T-cell (primary cell): ENCODE measurements around the gene LGALS9B. TPM values are rescaled to one million over a fixed set of nuclear protein-coding genes. Genes with fewer than 3 reads are reported as not detected.
A peak's percentile ranks its signal among the peaks of the same experiment; 100 is the strongest.
"Not testable (repeated sequence)": the region's sequence is repeated elsewhere in the genome, so short reads cannot be mapped to it uniquely, and the experiment has no call there.

Source experiments
- ATAC-seq, 4 experiments: fragments of 200-7000 bp in 3 of 4; fragments of 150-1000 bp in 1 of 4; cut with Tn5 transposase; replicated peaks in 1 of 4; 1 replicate in 3 of 4; 2 replicates in 1 of 4; pipeline ENCODE4 v1.10.0; 2021; ENCODE audit warnings: moderate library complexity in 3 of 4, mild to moderate bottlenecking in 2 of 4, moderate number of reproducible peaks in 1 of 4
- CTCF ChIA-PET, 2 donors: fragments of 300-600 bp; sonication (Branson Sonifier 250); formaldehyde crosslinking; loops; one replicate each; lab custom pipeline; 2022; ENCODE audit warnings: antibody characterized with exemption in 2 of 2; lab: Charles Lee
- POLR2A ChIA-PET, 2 donors: fragments of 300-600 bp; sonication (Branson Sonifier 250); formaldehyde crosslinking; loops; one replicate each; lab custom pipeline; 2022; ENCODE audit warnings: antibody characterized with exemption in 2 of 2; lab: Charles Lee
- DNase-seq, 35 experiments: peaks; one replicate each; pipeline versions ENCODE4 v3.0.0 to v3.0.0-alpha.2; 2013 to 2023
- H3K27ac ChIP-seq: one replicate; pipeline ENCODE4 v1.5.1; 2013; ENCODE audit warnings: low read length
- H3K27me3 ChIP-seq, 2 experiments: replicated peaks in 1 of 2; 1 replicate in 1 of 2; 2 replicates in 1 of 2; pipeline versions ENCODE4 v1.6.1 to v1.7.0; 2013; ENCODE audit warnings: low read length in 1 of 2, mixed read lengths in 1 of 2; ENCODE audit not compliant: control insufficient read depth in 2 of 2, insufficient read depth in 2 of 2; ENCODE audit errors: extremely low read depth in 1 of 2
- H3K36me3 ChIP-seq, 2 donors: 1 replicate in 1 of 2; 2 replicates in 1 of 2; pipeline versions ENCODE4 v1.6.1 to v1.7.0; 2013; ENCODE audit warnings: low read length in 1 of 2; ENCODE audit not compliant: control insufficient read depth in 2 of 2, insufficient read depth in 1 of 2; ENCODE audit errors: extremely low read depth in 1 of 2
- H3K4me1 ChIP-seq, 2 experiments: 1 replicate in 1 of 2; 2 replicates in 1 of 2; pipeline versions ENCODE4 v1.6.1 to v1.7.0; 2013; ENCODE audit warnings: low read length in 2 of 2, mixed read lengths in 1 of 2; ENCODE audit not compliant: insufficient read depth in 2 of 2, control insufficient read depth in 1 of 2; ENCODE audit errors: extremely low read depth in 1 of 2
- H3K4me3 ChIP-seq, 2 donors: 1 replicate in 1 of 2; 2 replicates in 1 of 2; pipeline versions ENCODE4 v1.5.1 to v1.7.0; 2013; ENCODE audit warnings: mild to moderate bottlenecking in 2 of 2, low read length in 1 of 2, moderate library complexity in 1 of 2; ENCODE audit not compliant: control insufficient read depth in 1 of 2; ENCODE audit errors: extremely low read depth in 1 of 2
- H3K9me3 ChIP-seq: 2 replicates; pipeline ENCODE4 v1.7.0; 2013
- H3K27ac Mint-ChIP-seq, 2 donors: one replicate each; pipeline ENCODE4 v1.8.0; 2020 to 2021; ENCODE audit warnings: mild to moderate bottlenecking in 2 of 2, mixed read lengths in 2 of 2
- H3K27me3 Mint-ChIP-seq, 2 donors: one replicate each; pipeline ENCODE4 v1.8.0; 2021 to 2022; ENCODE audit warnings: mixed read lengths in 2 of 2
- H3K36me3 Mint-ChIP-seq: one replicate; pipeline ENCODE4 v1.8.0; 2021; ENCODE audit warnings: mixed read lengths
- H3K4me1 Mint-ChIP-seq, 3 donors: one replicate each; pipeline ENCODE4 v1.8.0; 2020 to 2022; ENCODE audit warnings: mixed read lengths in 3 of 3, mild to moderate bottlenecking in 1 of 3
- H3K4me3 Mint-ChIP-seq, 3 donors: one replicate each; pipeline ENCODE4 v1.8.0; 2020 to 2022; ENCODE audit warnings: mild to moderate bottlenecking in 3 of 3, mixed read lengths in 3 of 3, moderate library complexity in 3 of 3
- H3K9me3 Mint-ChIP-seq, 3 donors: one replicate each; pipeline ENCODE4 v1.8.0; 2020 to 2022; ENCODE audit warnings: mixed read lengths in 3 of 3
- WGBS: methylation state at CpG from one replicate; pipeline ENCODE4 v1.1.5; 2013; ENCODE audit warnings: missing lambda C conversion rate; ENCODE audit not compliant: insufficient coverage; 5-methylcytosine and 5-hydroxymethylcytosine counted together
- total RNA-seq, 35 experiments: library from RNA in 6 of 35; stranded (reverse) in 6 of 35; fragments of 120-200 nt in 1 of 35; gene quantifications; one replicate each; pipeline versions ENCODE4 v1.2.1 to v1.2.4 and lab custom pipeline; 2013 to 2026

Gene LGALS9B
- total RNA-seq, 5 donors from 2014 or later (not counting 1 experiment from before 2014, with no cell fraction given): 0.30 to 0.60 (median 0.35) TPM; not detected in 2

DNA sequence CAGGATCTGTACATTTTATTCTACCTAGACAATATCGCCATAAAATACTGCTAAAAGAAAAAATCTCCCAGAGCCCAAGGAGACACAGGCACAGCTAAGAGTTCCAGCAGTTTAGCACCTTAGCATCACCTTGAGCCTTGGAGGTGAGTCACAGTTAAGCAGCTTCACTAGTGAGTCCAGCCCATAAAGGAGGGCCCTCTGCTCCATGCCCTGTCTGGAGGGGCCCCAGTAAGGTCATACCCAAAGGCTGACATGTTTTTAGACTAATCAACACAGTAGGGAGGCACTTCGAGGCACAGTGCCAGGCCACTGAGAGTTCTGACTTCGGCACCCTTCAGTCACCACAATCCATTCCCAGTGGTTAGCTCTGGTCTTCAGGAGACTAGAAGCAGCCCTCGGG lies 2.6 kb upstream of the LGALS9B start:
- ATAC-seq, H3K9me3 ChIP-seq, H3K4me3 Mint-ChIP-seq, H3K4me1 Mint-ChIP-seq, H3K9me3 Mint-ChIP-seq, H3K36me3 ChIP-seq, CTCF ChIA-PET, H3K27ac ChIP-seq, H3K4me3 ChIP-seq, POLR2A ChIA-PET, H3K36me3 Mint-ChIP-seq, H3K27me3 Mint-ChIP-seq, H3K27ac Mint-ChIP-seq, DNase-seq, H3K27me3 ChIP-seq: not testable (repeated sequence)
- H3K4me1 ChIP-seq: peaks cover 0 to 11% of the 10 kb centered on the region in 2 experiments
- WGBS: no CpG with 5 or more reads among the region's 4 CpGs

DNA sequence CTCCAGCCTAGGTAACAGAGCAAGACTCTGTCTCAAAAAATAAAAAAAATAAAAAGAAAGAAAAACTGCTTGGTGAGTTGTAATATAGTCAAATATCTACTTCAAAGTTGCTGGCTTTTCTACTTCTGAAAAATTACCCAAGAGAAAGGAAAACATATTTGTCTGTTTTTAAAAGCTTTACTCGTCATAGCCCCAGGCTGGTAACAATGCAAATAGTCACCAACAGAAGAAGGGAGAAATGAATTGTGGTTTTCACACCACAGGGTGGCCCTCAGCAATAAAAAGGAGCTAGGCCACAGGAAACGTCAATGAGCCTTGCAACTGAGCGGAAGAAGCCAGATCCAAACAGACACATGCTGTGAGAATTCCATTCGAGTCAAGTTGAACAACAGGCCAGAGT lies 1.8 kb upstream of the LGALS9B start:
- H3K27me3 ChIP-seq, H3K9me3 Mint-ChIP-seq, H3K36me3 ChIP-seq, POLR2A ChIA-PET, ATAC-seq, H3K9me3 ChIP-seq, DNase-seq, H3K36me3 Mint-ChIP-seq, H3K27ac ChIP-seq, H3K27me3 Mint-ChIP-seq, CTCF ChIA-PET, H3K4me3 ChIP-seq, H3K27ac Mint-ChIP-seq, H3K4me3 Mint-ChIP-seq, H3K4me1 Mint-ChIP-seq: not testable (repeated sequence)
- H3K4me1 ChIP-seq: peaks cover 0 to 11% of the 10 kb centered on the region in 2 experiments
- WGBS: no CpG with 5 or more reads among the region's 4 CpGs

DNA sequence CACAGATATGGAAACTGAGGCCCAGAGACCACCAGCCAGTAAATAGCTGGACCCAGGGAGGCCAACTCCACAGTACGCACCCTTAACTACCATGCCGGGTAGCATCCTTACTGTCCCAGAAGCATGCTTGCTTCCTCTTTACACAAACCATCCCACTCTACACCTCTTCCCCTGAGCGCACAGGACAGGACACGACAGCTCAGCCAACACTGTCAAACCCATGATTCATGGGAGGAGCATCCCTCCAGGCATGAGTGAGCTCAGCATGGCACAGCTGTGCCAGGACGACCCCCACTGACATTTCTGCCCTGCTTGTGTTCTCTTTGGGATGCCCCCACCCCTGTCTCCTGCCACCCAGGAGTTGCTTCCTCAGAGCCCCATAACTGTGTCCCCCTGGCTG lies 340 bp downstream of the LGALS9B start:
- H3K27ac ChIP-seq, H3K27me3 Mint-ChIP-seq, POLR2A ChIA-PET, H3K4me3 ChIP-seq, H3K36me3 Mint-ChIP-seq, H3K27me3 ChIP-seq, H3K4me1 Mint-ChIP-seq, H3K36me3 ChIP-seq, H3K9me3 Mint-ChIP-seq, H3K9me3 ChIP-seq, CTCF ChIA-PET: not testable (repeated sequence)
- H3K4me3 Mint-ChIP-seq: peak overlapping the region in 2 of 3 donors; percentile 39 to 42
- no CpG with 5 or more reads among the region's 5 CpGs for WGBS
- peak overlapping the region in 1 of 2 donors; percentile 44 for H3K27ac Mint-ChIP-seq
- ATAC-seq: peak in 1 of 4 experiments; percentile 28
- peak in 1 of 35 experiments; percentile 1 for DNase-seq
- H3K4me1 ChIP-seq: peaks cover 0 to 11% of the 10 kb centered on the region in 2 experiments

DNA sequence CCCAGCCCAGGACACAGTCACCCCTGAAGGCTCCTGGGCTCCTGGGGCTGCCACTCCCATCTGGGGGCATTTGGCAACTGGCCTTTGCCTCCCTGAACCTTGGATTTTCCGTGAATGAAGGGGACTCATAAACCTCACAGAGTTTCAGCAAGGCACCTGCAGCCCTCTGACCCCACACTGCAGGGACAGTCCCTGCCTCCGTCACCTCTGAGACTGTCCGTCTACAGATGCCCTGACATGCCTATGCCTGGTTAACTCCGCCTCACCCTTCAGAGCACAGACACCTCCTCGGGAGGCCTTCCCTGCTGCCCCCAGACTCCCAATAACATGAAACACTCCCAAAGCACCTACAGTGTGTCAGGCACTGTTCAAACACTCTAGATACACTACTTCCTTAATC lies 786 bp downstream of the LGALS9B start:
- no CpG with 5 or more reads among the region's 5 CpGs for WGBS
- H3K27ac ChIP-seq, H3K27ac Mint-ChIP-seq, POLR2A ChIA-PET, ATAC-seq, DNase-seq, H3K36me3 Mint-ChIP-seq, H3K4me3 Mint-ChIP-seq, H3K27me3 ChIP-seq, H3K4me3 ChIP-seq, H3K9me3 ChIP-seq, H3K27me3 Mint-ChIP-seq, H3K36me3 ChIP-seq, H3K9me3 Mint-ChIP-seq, CTCF ChIA-PET, H3K4me1 Mint-ChIP-seq: not testable (repeated sequence)
- H3K4me1 ChIP-seq: peaks cover 0 to 11% of the 10 kb centered on the region in 2 experiments

DNA sequence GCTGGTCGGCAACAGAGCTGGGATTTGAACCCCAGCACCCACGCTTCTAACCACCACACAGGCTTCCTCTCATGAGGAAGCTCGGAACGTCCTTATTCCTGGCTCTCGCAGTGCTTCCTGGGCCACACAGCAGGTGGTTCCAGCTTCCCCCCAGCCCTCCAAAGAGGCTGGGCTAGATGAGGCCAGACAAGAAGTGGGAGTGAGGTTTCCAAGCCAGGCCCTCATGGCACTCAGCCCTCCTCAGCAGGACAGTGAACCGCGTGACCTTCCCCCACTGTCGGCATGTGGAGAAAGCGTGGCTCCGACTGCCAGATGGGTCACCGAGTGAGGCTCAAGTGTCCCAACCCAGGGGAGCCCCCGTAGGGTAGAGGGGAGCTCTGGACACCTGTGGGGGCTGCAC lies 1.8 kb downstream of the LGALS9B start:
- no CpG with 5 or more reads among the region's 12 CpGs for WGBS

DNA sequence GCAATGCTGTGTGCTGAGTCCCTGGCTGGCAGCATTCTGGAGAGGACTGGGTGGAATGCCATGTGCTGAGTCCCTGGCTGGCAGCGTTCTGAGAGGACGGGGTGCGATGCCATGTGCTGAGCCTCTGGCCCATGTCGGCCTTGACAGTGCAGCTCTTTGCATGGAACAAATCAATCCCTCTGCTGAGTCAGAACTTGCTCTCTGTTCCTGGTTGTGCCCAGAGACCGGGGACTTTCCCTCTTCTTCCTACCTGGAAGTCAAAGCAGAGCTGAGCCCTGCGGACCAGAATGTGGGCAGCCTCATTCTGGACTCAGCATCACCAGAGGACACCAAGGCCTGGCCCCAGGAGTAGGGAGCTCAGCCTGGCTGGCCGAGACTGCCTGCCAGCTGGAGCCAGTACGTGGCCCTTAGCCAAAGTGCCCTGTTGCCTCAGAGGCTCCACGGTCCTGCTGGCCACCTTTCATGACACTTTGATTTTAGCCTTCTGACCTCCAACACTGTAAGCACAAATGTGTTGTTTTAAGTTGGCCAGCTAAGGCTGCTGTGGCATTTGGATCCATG lies 2.4 kb downstream of the LGALS9B start:
- H3K4me3 ChIP-seq, H3K9me3 Mint-ChIP-seq, POLR2A ChIA-PET, H3K36me3 ChIP-seq, H3K27me3 Mint-ChIP-seq, H3K27ac Mint-ChIP-seq, CTCF ChIA-PET, H3K4me3 Mint-ChIP-seq, H3K36me3 Mint-ChIP-seq, H3K27ac ChIP-seq, ATAC-seq, H3K4me1 Mint-ChIP-seq, H3K27me3 ChIP-seq, H3K9me3 ChIP-seq, DNase-seq: not testable (repeated sequence)
- no CpG with 5 or more reads among the region's 9 CpGs for WGBS
- H3K4me1 ChIP-seq: peaks cover 0 to 11% of the 10 kb centered on the region in 2 experiments

More for the DNA sequence above, 1.8 kb downstream of the LGALS9B start:
- H3K27ac Mint-ChIP-seq, CTCF ChIA-PET, H3K27ac ChIP-seq, H3K27me3 Mint-ChIP-seq, H3K27me3 ChIP-seq, DNase-seq, H3K36me3 Mint-ChIP-seq, H3K9me3 Mint-ChIP-seq, H3K4me3 ChIP-seq, ATAC-seq, H3K4me3 Mint-ChIP-seq, H3K36me3 ChIP-seq, POLR2A ChIA-PET, H3K9me3 ChIP-seq, H3K4me1 Mint-ChIP-seq: not testable (repeated sequence)
- peaks cover 0 to 11% of the 10 kb centered on the region in 2 experiments for H3K4me1 ChIP-seq

DNA sequence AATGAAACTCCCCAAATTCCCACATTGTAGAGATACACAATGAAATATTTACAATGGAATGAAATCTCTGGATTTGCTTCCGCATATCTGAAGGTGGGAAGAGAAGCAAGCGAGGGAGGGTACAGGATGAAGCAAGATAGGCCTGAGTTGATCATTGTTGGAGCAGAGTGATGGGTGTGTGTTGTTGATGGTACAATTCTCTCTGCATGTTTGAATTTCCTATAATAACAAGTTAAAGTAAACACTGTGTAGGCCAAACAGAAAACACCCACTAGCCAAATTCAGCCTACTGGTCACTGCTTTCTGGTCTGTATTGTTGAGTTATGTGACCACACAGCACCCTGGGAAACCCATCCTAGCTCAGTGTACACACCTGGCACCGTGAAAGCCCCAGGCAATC lies 5.2 kb downstream of the LGALS9B start:
- H3K27me3 ChIP-seq, H3K27ac ChIP-seq, H3K27ac Mint-ChIP-seq, H3K4me3 Mint-ChIP-seq, H3K9me3 Mint-ChIP-seq, H3K4me1 Mint-ChIP-seq, H3K4me1 ChIP-seq, DNase-seq, POLR2A ChIA-PET, H3K4me3 ChIP-seq, H3K27me3 Mint-ChIP-seq, ATAC-seq, H3K36me3 Mint-ChIP-seq, H3K36me3 ChIP-seq, CTCF ChIA-PET, H3K9me3 ChIP-seq: not testable (repeated sequence)
- no CpG with 5 or more reads among the region's 3 CpGs for WGBS
